CD4-positive, alpha-beta T cell treated with Interleukin-15 for 4 hours (primary cell): Measurements from ENCODE around the gene EVI2A.
"Not testable (repeated sequence)": the region's sequence is repeated elsewhere in the genome, so short reads cannot be mapped to it uniquely, and the experiment has no call there.

Source experiments
- DNase-seq: peaks from one replicate; pipeline ENCODE4 v3.0.0-alpha.2; 2020; ENCODE audit warnings: low spot score

The EVI2A gene

DNA sequence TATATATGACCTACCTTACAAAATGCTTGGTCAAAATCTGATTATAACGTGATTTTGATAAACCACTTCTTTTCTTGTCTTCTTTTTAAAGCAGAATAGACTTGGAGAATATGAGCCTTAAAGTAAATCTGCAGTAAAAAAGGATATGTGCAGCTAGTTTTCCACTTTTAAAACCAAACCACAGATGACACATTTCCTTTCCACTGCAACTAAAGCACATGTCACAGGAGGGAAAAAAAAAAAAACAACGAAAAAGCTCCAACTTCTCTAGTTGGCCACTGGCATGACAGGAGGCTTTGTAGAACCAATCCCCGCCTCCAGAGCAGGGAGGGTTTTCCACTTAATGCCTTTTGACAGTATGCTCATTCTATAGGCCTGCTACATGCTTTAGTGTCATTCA, at the start of gene EVI2A:
Gene EVI2A (minus strand): TSS at position 142 of the 400 bp plus-strand sequence. CDS start 2,609 bp downstream, outside the sequence.
- DNase-seq: peak; percentile 83

GRCh38 chr17:31369266-31369665, 47.8 kb upstream of the EVI2A start:
- DNase-seq: no peak

GRCh38 chr17:31366088-31366487, 44.7 kb upstream of the EVI2A start:
- no peak for DNase-seq

- DNase-seq: no peak
Measured at GRCh38 chr17:31364012-31364411, 42.6 kb upstream of the EVI2A start.

- no peak for DNase-seq
Measured at GRCh38 chr17:31357839-31358394, 36.5 kb upstream of the EVI2A start.

DNA sequence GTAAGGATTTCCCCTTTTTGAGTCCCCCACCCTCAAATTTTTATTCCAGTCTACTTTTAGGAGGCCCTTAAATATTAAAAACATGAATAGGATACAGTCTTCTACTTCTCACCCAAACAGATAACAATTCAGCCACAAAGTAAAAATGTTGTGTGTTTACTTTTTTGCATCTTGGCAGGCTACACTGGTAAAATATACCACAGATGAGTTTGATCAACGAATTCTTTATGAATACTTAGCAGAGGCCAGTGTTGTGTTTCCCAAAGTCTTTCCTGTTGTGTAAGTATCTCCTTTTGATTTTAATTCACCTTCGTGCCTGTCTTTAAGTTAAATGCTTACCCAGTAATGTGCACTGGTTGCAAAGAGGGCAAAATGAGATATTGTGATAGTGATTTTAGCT, 35.7 kb upstream of the EVI2A start:
- no peak for DNase-seq

DNA sequence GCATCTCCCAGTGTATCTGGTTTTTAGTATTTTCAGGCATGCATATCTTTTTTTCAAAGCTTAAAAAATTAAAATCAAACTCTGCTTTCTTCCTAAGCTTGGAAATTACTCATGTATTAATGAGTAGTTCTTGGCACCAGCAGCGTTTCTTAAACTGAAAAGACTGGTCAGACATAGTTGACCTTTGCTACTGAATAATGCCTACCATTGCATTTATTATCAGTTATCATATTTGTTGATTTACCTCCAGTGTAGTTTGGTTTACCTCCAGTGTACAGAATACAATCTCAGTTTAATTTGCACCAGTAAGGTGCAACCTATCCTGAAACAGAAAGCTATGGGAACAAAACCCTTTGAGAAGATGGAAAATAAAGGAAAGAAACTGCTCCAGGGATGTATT, 34.5 kb upstream of the EVI2A start:
- DNase-seq: no peak

- DNase-seq: no peak
Measured at GRCh38 chr17:31349454-31349853, 28.0 kb upstream of the EVI2A start.

DNA sequence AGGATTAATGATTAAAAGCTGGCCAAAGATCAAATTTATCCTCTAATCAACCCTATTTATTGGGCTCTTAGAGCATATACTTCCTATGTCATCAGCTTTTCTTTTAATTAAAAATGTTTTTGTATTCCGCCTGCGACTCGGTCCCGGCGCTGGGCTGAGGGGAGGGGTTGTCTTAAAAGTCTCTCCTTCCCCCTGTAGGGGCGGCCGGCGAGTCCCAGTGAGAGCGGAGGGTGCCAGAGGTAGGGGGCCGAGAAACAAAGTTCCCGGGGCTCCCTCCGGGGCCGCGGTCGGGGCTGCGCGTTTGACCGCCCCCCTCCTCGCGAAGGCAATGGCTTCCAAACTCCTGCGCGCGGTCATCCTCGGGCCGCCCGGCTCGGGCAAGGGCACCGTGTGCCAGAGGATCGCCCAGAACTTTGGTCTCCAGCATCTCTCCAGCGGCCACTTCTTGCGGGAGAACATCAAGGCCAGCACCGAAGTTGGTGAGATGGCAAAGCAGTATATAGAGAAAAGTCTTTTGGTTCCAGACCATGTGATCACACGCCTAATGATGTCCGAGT, 23.8 kb upstream of the EVI2A start:
- DNase-seq: not testable (repeated sequence)

DNA sequence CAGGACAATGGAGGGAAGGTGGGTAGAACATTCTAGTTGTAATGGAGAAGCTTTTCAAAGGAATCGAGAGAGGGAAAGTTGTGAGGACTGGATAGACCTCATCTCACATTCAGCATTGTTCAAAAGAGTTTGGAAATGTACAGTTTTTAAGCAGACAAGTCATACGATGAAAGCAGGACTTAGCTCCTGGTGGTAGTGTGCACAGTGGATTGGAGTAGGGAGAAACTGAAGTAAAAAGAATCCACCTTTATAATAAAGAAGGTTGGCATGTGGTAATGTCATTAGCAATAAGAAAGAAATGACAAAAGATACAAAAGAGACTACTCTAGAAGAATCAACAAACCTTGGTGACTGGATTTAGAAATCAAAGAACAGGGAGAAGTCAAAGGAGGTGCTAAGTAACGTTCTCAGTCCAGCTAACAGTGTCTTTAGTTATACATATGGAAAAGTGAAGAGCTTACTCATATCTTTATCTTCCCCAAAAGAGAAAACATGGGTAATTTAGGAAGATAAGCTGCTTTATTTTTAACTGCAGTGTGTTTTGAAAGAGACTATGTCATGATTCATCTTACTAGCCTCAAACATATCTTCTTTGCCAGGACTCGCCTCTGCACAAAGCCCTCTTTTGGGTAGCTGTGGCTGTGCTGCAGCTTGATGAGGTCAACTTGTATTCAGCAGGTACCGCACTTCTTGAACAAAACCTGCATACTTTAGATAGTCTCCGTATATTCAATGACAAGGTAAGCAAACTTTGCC, 18.7 kb upstream of the EVI2A start:
- no peak for DNase-seq

DNA sequence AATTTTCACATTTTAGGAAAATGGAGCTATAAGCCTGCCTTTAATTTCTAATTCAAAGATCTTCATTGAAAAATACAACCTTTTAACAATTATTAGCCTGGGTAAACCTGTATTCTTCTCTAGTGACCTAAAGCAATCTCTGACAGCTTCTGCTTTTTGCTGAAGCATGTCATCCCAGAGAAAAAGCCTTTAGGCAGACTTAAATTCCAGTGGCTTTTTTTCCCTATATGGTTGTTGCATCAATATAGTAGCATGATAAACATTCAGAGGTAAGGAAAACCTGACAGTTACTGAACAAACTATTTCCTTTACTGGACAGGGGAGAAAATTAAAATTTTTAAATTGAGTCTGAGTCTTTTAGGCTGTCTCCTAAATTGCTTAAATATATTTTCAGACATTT, 7.8 kb upstream of the EVI2A start:
- no peak for DNase-seq

DNA sequence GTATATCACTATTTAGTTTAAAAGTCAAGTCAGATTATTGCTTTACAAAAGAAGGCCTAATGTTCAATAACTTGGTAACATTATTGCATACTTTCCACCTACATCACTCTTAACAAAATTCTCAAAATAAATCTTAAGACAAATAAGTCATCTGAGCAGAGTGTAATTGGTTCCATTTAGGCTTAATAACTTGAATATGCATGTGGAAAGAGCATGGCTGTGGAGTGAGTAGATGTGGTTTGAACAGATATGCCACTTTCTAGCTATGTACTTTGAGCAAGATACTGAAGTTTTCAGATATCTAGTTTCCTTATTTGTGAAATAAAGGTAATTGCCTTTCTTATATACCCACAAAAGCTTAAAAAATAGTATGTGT, 6.7 kb upstream of the EVI2A start:
- DNase-seq: no peak

- no peak for DNase-seq
Measured at GRCh38 chr17:31327534-31328159, 6.2 kb upstream of the EVI2A start.

DNA sequence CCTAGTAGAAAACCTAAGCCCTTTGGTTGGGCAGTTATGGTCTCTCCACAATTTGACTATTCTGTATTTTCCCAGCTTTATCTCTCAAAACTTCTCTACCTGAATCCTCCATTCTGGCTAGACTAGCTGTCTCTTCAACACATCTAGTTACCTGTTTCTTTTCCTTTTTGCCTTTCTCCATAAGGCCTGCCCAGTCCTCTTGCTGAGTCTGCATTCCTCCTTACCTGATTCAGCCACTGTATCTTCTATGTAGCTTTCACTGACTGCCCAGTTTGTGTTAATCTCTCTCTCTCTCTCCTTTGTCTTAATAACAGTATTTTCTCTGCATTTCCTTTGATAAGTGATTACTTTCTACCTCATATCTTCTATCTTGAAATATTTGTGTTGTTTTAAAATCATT, 2.1 kb upstream of the EVI2A start:
- no peak for DNase-seq

GRCh38 chr17:31321966-31322365, 544 bp upstream of the EVI2A start:
- peak; percentile 34 for DNase-seq

GRCh38 chr17:31320791-31321190, 631 bp downstream of the EVI2A start:
- DNase-seq: no peak

GRCh38 chr17:31320241-31320640, 1.2 kb downstream of the EVI2A start:
- DNase-seq: no peak

DNA sequence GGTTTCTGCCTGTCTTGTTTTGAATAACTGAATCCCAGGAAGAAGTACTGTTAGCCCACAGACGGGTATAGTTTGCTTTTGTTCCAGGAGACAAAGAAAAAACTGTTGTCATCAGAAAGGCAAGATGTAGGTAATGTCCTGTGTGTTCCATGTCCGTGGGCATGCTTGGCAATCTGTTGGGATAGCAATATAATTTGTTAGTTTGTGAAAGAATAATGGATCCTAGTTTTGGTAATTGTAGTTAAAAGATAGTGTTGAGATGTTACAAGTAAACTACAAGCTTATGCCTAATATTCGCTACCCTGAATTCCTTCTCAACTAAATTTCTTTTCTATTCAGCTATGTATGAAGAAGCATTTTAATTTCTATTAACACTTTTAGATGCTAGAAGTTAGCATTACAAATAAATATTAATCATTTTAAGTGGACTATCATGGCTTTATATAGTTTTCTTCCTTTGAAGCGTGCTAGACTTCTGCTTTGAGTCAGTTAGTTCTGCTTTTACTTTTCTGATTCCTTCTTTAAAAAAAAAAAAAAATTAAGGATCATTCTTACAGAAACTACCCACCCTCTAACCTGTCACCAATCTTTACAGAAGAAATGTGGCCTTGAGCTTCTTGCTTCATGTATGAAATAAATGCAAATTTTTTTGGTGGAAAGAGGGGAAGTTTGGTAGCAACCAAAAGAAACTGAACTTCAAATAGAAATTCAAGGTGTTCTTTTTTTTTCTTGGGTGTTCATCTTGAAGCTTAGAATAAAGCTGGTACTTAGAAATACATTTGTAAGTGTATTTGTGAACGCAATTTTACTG, 2.4 kb downstream of the EVI2A start:
- peak; percentile 39 for DNase-seq

DNA sequence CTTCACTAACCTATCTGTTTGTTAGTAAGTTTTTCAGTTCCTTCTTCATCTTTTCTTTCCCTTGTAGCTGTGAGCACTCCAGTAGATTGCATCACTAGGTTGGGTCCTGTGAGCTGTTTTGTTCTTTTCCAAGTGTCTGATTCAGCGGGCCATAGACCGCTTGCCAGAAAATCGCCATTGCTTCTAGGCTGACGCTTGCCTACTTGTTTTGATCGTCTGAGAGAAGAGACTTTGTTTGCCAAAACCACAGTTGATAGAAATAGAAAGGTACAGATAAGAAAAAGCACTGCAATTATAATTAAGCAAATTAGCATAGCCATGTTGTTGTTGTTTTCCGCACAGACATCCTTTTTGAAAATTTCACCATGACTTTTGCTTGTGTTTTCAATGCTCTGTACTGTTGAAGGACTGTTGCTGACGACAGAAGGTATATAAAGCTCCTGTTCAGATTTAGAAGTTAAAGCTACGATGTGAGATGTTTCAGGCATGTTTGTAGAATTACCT, 3.1 kb downstream of the EVI2A start:
- DNase-seq: peak; percentile 78

- no peak for DNase-seq
Measured at GRCh38 chr17:31314782-31315100, 6.7 kb downstream of the EVI2A start.

GRCh38 chr17:31313982-31314781, 7.2 kb downstream of the EVI2A start, which contains the start of gene EVI2B:
TSS of gene EVI2B (minus strand) at chr17:31314054. CDS start at chr17:31305609, 8,445 bp downstream.
- peak; percentile 67 for DNase-seq
